Measurements from ENCODE around the gene DAP.

DNA sequence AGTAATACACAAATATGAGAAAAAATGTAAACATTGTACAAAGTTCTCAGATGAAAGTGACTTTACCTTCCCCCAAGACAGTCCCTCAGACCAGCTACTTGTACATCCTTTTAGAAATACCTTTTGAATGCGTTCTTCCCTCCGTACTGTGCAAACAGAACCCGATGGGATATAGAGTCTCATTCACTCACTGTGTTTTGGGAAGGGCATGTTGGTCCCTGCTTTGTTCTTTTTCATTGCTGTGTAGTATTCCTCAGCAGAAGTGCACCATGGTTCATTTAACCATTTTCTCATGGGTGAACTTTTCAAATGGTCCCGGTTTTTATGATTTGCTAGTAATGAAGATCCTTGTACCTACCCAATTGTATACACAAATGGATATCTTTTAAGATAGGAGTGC is 102.8 kb downstream of the DAP start:
- TF ChIP-seq, protein P1, sequence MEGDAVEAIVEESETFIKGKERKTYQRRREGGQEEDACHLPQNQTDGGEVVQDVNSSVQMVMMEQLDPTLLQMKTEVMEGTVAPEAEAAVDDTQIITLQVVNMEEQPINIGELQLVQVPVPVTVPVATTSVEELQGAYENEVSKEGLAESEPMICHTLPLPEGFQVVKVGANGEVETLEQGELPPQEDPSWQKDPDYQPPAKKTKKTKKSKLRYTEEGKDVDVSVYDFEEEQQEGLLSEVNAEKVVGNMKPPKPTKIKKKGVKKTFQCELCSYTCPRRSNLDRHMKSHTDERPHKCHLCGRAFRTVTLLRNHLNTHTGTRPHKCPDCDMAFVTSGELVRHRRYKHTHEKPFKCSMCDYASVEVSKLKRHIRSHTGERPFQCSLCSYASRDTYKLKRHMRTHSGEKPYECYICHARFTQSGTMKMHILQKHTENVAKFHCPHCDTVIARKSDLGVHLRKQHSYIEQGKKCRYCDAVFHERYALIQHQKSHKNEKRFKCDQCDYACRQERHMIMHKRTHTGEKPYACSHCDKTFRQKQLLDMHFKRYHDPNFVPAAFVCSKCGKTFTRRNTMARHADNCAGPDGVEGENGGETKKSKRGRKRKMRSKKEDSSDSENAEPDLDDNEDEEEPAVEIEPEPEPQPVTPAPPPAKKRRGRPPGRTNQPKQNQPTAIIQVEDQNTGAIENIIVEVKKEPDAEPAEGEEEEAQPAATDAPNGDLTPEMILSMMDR (IDR thresholded peaks at IDR 0.05): no peak
- no peak for TF ChIP-seq POLR2A (IDR thresholded peaks at IDR 0.05)

Data from adrenal gland (tissue), 5 donors.